SU-DHL-6 (cell line): ENCODE measurements around the gene HACD3.

Experiments
- CTCF ChIP-seq: fragments of 200-600 bp; sonication (generic); IDR thresholded peaks from one replicate; pipeline ENCODE4 v1.5.1; 2017; ENCODE audit warnings: antibody characterized with exemption, mild to moderate bottlenecking, low read length, moderate library complexity; ENCODE audit not compliant: insufficient read depth, poor library complexity, severe bottlenecking
- EZH2phosphoT487 ChIP-seq: fragments of 200-600 bp; sonication (generic), shearing (Covaris generic); conservative IDR thresholded peaks from 2 replicates; pipeline ENCODE4 v1.6.1; 2018; ENCODE audit warnings: mild to moderate bottlenecking, antibody characterized with exemption, low read length, moderate library complexity, mixed read lengths

- TF ChIP-seq CTCF (no peak), EZH2phosphoT487 (no peak)
Observed at GRCh38 chr15:65521350-65521749, 8.9 kb upstream of the HACD3 start.
